Natural killer cell (primary cell): ENCODE measurements around the gene CEP126. TPM values are rescaled to one million over a fixed set of nuclear protein-coding genes. Genes with fewer than 3 reads are reported as not detected.

Experiments
- ATAC-seq, 3 donors: fragments of 150-1000 bp in 2 of 3; fragments of 200-7000 bp in 1 of 3; cut with Tn5 transposase; 1 replicate in 1 of 3; 2 replicates in 2 of 3; pipeline ENCODE4 v1.10.0; 2021; ENCODE audit warnings: mild to moderate bottlenecking in 2 of 3, moderate library complexity in 2 of 3
- DNase-seq, 2 donors: peaks; one replicate each; pipeline versions ENCODE4 v3.0.0 to v3.0.0-alpha.2; 2013 to 2021; ENCODE audit warnings: mixed read lengths in 1 of 2
- H3K27ac ChIP-seq: one replicate; pipeline ENCODE4 v1.5.1; 2013; ENCODE audit warnings: mild to moderate bottlenecking, low read length
- H3K27me3 ChIP-seq: one replicate; pipeline ENCODE4 v1.6.1; 2013; ENCODE audit warnings: low read length; ENCODE audit not compliant: control insufficient read depth, insufficient read depth
- H3K36me3 ChIP-seq: one replicate; pipeline ENCODE4 v1.6.1; 2013; ENCODE audit warnings: low read length; ENCODE audit not compliant: control insufficient read depth, insufficient read depth
- H3K4me1 ChIP-seq: one replicate; pipeline ENCODE4 v1.6.1; 2013; ENCODE audit warnings: low read length; ENCODE audit not compliant: control insufficient read depth, insufficient read depth
- H3K4me3 ChIP-seq: one replicate; pipeline ENCODE4 v1.5.1; 2013; ENCODE audit warnings: low read length
- H3K9me3 ChIP-seq: one replicate; pipeline ENCODE4 v1.6.1; 2013; ENCODE audit warnings: low read length; ENCODE audit not compliant: control insufficient read depth, insufficient read depth
- H3K27ac Mint-ChIP-seq, 2 donors: one replicate each; pipeline ENCODE4 v1.8.0; 2022; ENCODE audit warnings: mild to moderate bottlenecking in 2 of 2, mixed read lengths in 2 of 2, moderate library complexity in 1 of 2
- H3K27me3 Mint-ChIP-seq, 2 donors: one replicate each; pipeline ENCODE4 v1.8.0; 2022; ENCODE audit warnings: low read depth in 2 of 2, mixed read lengths in 2 of 2
- H3K36me3 Mint-ChIP-seq: one replicate; pipeline ENCODE4 v1.8.0; 2022; ENCODE audit warnings: mixed read lengths
- H3K4me1 Mint-ChIP-seq, 2 donors: one replicate each; pipeline ENCODE4 v1.8.0; 2022; ENCODE audit warnings: mixed read lengths in 2 of 2
- H3K4me3 Mint-ChIP-seq: one replicate; pipeline ENCODE4 v1.8.0; 2022; ENCODE audit warnings: mild to moderate bottlenecking, moderate library complexity, mixed read lengths
- H3K9me3 Mint-ChIP-seq, 2 donors: one replicate each; pipeline ENCODE4 v1.8.0; 2022; ENCODE audit warnings: mixed read lengths in 2 of 2
- CTCF ChIP-seq: fragments of 200-600 bp; IDR thresholded peaks from one replicate; pipeline ENCODE4 v1.8.0; 2022; ENCODE audit warnings: antibody characterized with exemption
- WGBS: methylation state at CpG from one replicate; pipeline ENCODE4 v1.1.7; 2013; ENCODE audit warnings: missing lambda C conversion rate; ENCODE audit not compliant: insufficient coverage; 5-methylcytosine and 5-hydroxymethylcytosine counted together
- intact Hi-C: fragments of 100-400 bp; cut with micrococcal nuclease; formaldehyde crosslinking; loops from one replicate; pipeline ENCODE4 v1.14.2; 2022
- total RNA-seq, 4 donors: library from RNA; stranded (reverse); fragments of 120-200 nt in 1 of 4; gene quantifications; one replicate each; pipeline versions ENCODE4 v1.2.3 to v1.2.4, GENCODE V29; 2013 to 2022

The CEP126 gene
- total RNA-seq, 3 donors from 2014 or later (not counting 1 experiment from before 2014, with no cell fraction given), result 8.5 to 15.7 (median 10.4) TPM

GRCh38 chr11:101923554-101923953 lies 8.7 kb downstream of the CEP126 start:
- H3K27ac Mint-ChIP-seq, result no peak overlapping the region
- DNase-seq (no peak), ATAC-seq (no peak)
- Histone ChIP-seq H3K4me3 (no peak overlapping the region), H3K27me3 (no peaks in the 10 kb centered on the region), H3K4me1 (no peaks in the 10 kb centered on the region), H3K27ac (no peak overlapping the region), H3K36me3 (no peaks in the 10 kb centered on the region), H3K9me3 (no peaks in the 10 kb centered on the region)
- 91% methylated on average over 2 of the region's 2 CpGs for WGBS
- no peaks in the 10 kb centered on the region for H3K9me3 Mint-ChIP-seq
- H3K27me3 Mint-ChIP-seq, result no peaks in the 10 kb centered on the region
- intact Hi-C loops, result no loop called here
- H3K4me3 Mint-ChIP-seq, result no peak overlapping the region
- H3K36me3 Mint-ChIP-seq, result peaks cover 7% of the 10 kb centered on the region
- TF ChIP-seq CTCF, result no peak
- H3K4me1 Mint-ChIP-seq, result peaks cover 12% of the 10 kb centered on the region in 2 donors

GRCh38 chr11:101929294-101929915 lies 14.6 kb downstream of the CEP126 start:
- WGBS, result 83% methylated on average over 4 of the region's 5 CpGs
- Mint-ChIP-seq H3K4me1 (peaks cover 7 to 13% of the 10 kb centered on the region in 2 donors), H3K9me3 (no peaks in the 10 kb centered on the region), H3K36me3 (peaks cover 14% of the 10 kb centered on the region), H3K27me3 (no peaks in the 10 kb centered on the region), H3K4me3 (no peak overlapping the region), H3K27ac (no peak overlapping the region)
- H3K4me1 ChIP-seq, result no peaks in the 10 kb centered on the region
- DNase-seq (no peak), ATAC-seq (peak; percentile 35 to 44 (median 40))
- no peaks in the 10 kb centered on the region for H3K36me3 ChIP-seq
- no peak for TF ChIP-seq CTCF
- no peak overlapping the region for H3K4me3 ChIP-seq
- no peaks in the 10 kb centered on the region for H3K27me3 ChIP-seq
- H3K27ac ChIP-seq, result no peak overlapping the region
- intact Hi-C loops, result no loop called here
- no peaks in the 10 kb centered on the region for H3K9me3 ChIP-seq

- 91% methylated on average over 6 of the region's 6 CpGs for WGBS
- no peak for ATAC-seq
Observed at GRCh38 chr11:101931692-101932091, 16.9 kb downstream of the CEP126 start.

More at GRCh38 chr11:101931692-101932091, 16.9 kb downstream of the CEP126 start:
- no peak overlapping the region for H3K4me3 Mint-ChIP-seq
- peaks cover 14% of the 10 kb centered on the region for H3K36me3 Mint-ChIP-seq
- H3K4me1 Mint-ChIP-seq, result peaks cover 7 to 14% of the 10 kb centered on the region in 2 donors
- no peak for TF ChIP-seq CTCF
- no peak overlapping the region for H3K27ac Mint-ChIP-seq
- no peaks in the 10 kb centered on the region for H3K9me3 Mint-ChIP-seq
- no peaks in the 10 kb centered on the region for H3K9me3 ChIP-seq
- H3K27me3 Mint-ChIP-seq, result no peaks in the 10 kb centered on the region
- DNase-seq, result no peak
- H3K4me1 ChIP-seq, result no peaks in the 10 kb centered on the region
- no peaks in the 10 kb centered on the region for H3K36me3 ChIP-seq
- intact Hi-C loops, result no loop called here
- H3K27me3 ChIP-seq, result no peaks in the 10 kb centered on the region
- no peak overlapping the region for H3K27ac ChIP-seq
- no peak overlapping the region for H3K4me3 ChIP-seq
